Liver (tissue), 9 donors: ENCODE measurements around the gene SARDH. TPM values are rescaled to one million over a fixed set of nuclear protein-coding genes. Genes with fewer than 3 reads are reported as not detected.

Source experiments
- DNase-seq: peaks from one replicate; pipeline ENCODE4 v3.0.0-alpha.2; 2017; ENCODE audit warnings: low spot score
- H3K27ac ChIP-seq, 2 donors: one replicate each; pipeline ENCODE4 v1.7.0; 2013; ENCODE audit warnings: inconsistent platforms in 2 of 2, low read length in 2 of 2, control low read depth in 1 of 2, low read depth in 1 of 2, mild to moderate bottlenecking in 1 of 2
- H3K27me3 ChIP-seq, 4 donors: one replicate each; pipeline versions ENCODE4 v1.6.1 to v1.7.0; 2013; ENCODE audit warnings: low read length in 3 of 4, inconsistent platforms in 1 of 4, mild to moderate bottlenecking in 1 of 4, moderate library complexity in 1 of 4; ENCODE audit not compliant: control insufficient read depth in 4 of 4, insufficient read depth in 4 of 4
- H3K36me3 ChIP-seq, 4 donors: one replicate each; pipeline versions ENCODE4 v1.6.1 to v1.7.0; 2013; ENCODE audit warnings: low read length in 3 of 4, mild to moderate bottlenecking in 3 of 4, low read depth in 1 of 4, moderate library complexity in 1 of 4; ENCODE audit not compliant: control insufficient read depth in 4 of 4, insufficient read depth in 3 of 4
- H3K4me1 ChIP-seq, 4 donors: one replicate each; pipeline versions ENCODE4 v1.6.1 to v1.7.0; 2013; ENCODE audit warnings: low read length in 3 of 4, mild to moderate bottlenecking in 3 of 4, moderate library complexity in 1 of 4; ENCODE audit not compliant: control insufficient read depth in 4 of 4, insufficient read depth in 4 of 4
- H3K4me3 ChIP-seq, 3 donors: one replicate each; pipeline versions ENCODE4 v1.6.1 to v1.7.0; 2013; ENCODE audit warnings: low read length in 3 of 3, control low read depth in 1 of 3, low read depth in 1 of 3, mild to moderate bottlenecking in 1 of 3
- H3K9ac ChIP-seq, 2 donors: one replicate each; pipeline ENCODE4 v1.7.0; 2013; ENCODE audit warnings: low read length in 2 of 2, mild to moderate bottlenecking in 2 of 2, moderate library complexity in 2 of 2, control low read depth in 1 of 2, low read depth in 1 of 2
- H3K9me3 ChIP-seq, 4 donors: one replicate each; pipeline versions ENCODE4 v1.6.1 to v1.7.0; 2013; ENCODE audit warnings: low read length in 3 of 4; ENCODE audit not compliant: control insufficient read depth in 4 of 4
- ATF3 ChIP-seq: IDR thresholded peaks from 2 replicates; pipeline ENCODE4 v1.6.1; 2016; ENCODE audit warnings: antibody characterized with exemption
- CTCF ChIP-seq: fragments of 150-350 bp; IDR thresholded peaks from 2 replicates; pipeline ENCODE4 v1.5.1; 2017; ENCODE audit warnings: improper control_type of control experiment, low read depth, low read length; ENCODE audit not compliant: missing input control
- EGR1 ChIP-seq, 2 donors: IDR thresholded peaks; 2 replicates each; pipeline ENCODE4 v1.6.1; 2016 to 2018; ENCODE audit warnings: antibody characterized with exemption in 2 of 2, low read depth in 2 of 2
- FOXA2 ChIP-seq: IDR thresholded peaks from 2 replicates; pipeline ENCODE4 v1.6.1; 2016; ENCODE audit warnings: antibody characterized with exemption
- HNF4G ChIP-seq: IDR thresholded peaks from 2 replicates; pipeline ENCODE4 v1.6.1; 2016; ENCODE audit warnings: antibody characterized with exemption
- NR2F2 ChIP-seq: IDR thresholded peaks from 2 replicates; pipeline ENCODE4 v1.6.1; 2016; ENCODE audit warnings: antibody characterized with exemption
- RAD21 ChIP-seq, 2 donors: IDR thresholded peaks; 2 replicates each; pipeline ENCODE4 v1.6.1; 2016; ENCODE audit warnings: antibody characterized with exemption in 2 of 2, mild to moderate bottlenecking in 2 of 2
- RXRA ChIP-seq, 2 donors: IDR thresholded peaks; 2 replicates each; pipeline ENCODE4 v1.6.1; 2017 to 2018; ENCODE audit warnings: antibody characterized with exemption in 2 of 2, mild to moderate bottlenecking in 1 of 2
- SP1 ChIP-seq: IDR thresholded peaks from 2 replicates; pipeline ENCODE4 v1.6.1; 2018; ENCODE audit warnings: antibody characterized with exemption, mild to moderate bottlenecking
- TAF1 ChIP-seq: conservative IDR thresholded peaks from 2 replicates; pipeline ENCODE4 v1.6.1; 2016; ENCODE audit warnings: antibody characterized with exemption, mild to moderate bottlenecking
- YY1 ChIP-seq: IDR thresholded peaks from 2 replicates; pipeline ENCODE4 v1.6.1; 2016; ENCODE audit warnings: antibody characterized with exemption, mild to moderate bottlenecking
- ZBTB33 ChIP-seq: IDR thresholded peaks from 2 replicates; pipeline ENCODE4 v1.6.1; 2016; ENCODE audit warnings: antibody characterized with exemption
- WGBS: extraction: QIAGEN DNeasy Blood & Tissue Kit; methylation state at CpG from one replicate; pipeline ENCODE4 v1.1.7; 2013; 5-methylcytosine and 5-hydroxymethylcytosine counted together
- polyA plus RNA-seq, 2 donors: library from polyadenylated mRNA; stranded (reverse) in 1 of 2; unstranded in 1 of 2; fragments of 200-250 nt in 1 of 2; fragments of >200 nt in 1 of 2; fragmentation: Nextera tagmentation in 1 of 2; extraction: Ambion mirVana in 1 of 2; gene quantifications; one replicate each; pipeline versions ENCODE4 v1.2.1 to v1.2.3, GENCODE V29; 2013 to 2015
- total RNA-seq, 2 donors: library from RNA; depleted of rRNA; stranded (reverse); fragments of >200 nt; gene quantifications; one replicate each; pipeline ENCODE4 v1.2.3, GENCODE V29; 2014
- donor health status: healthy.
- donor health status: healthy.
- donor health status: healthy.
- donor health status: healthy.
- donor health status: healthy.

SARDH gene
- total and polyA plus RNA-seq, 4 donors, result 53.7 to 291 (median 63.4) TPM

- Histone ChIP-seq H3K9me3 (no peaks in the 10 kb centered on the region), H3K4me3 (no peak overlapping the region), H3K9ac (no peak overlapping the region), H3K36me3 (peaks cover 5 to 47% (median 17%) of the 10 kb centered on the region in 4 donors), H3K4me1 (no peaks in the 10 kb centered on the region), H3K27ac (no peak overlapping the region), H3K27me3 (no peaks in the 10 kb centered on the region)
- 93% methylated on average over 31 of the region's 31 CpGs for WGBS
- DNase-seq, result no peak
- TF ChIP-seq EGR1 (IDR thresholded peaks at IDR 0.05; ENCODE audit: low read depth in 2 of 2) (no peak), SP1 (no peak), RAD21 (IDR thresholded peaks at IDR 0.05) (no peak), RXRA (IDR thresholded peaks at IDR 0.05) (no peak), ATF3 (no peak), HNF4G (no peak), TAF1 (no peak), FOXA2 (no peak), ZBTB33 (no peak)
Measured at GRCh38 chr9:133672503-133673257, 65.5 kb downstream of the SARDH start.

- Histone ChIP-seq H3K4me1 (no peaks in the 10 kb centered on the region), H3K36me3 (peaks cover 8 to 46% (median 17%) of the 10 kb centered on the region in 4 donors), H3K9me3 (no peaks in the 10 kb centered on the region), H3K9ac (no peak overlapping the region), H3K4me3 (no peak overlapping the region), H3K27ac (no peak overlapping the region), H3K27me3 (no peaks in the 10 kb centered on the region)
- 93% methylated on average over 21 of the region's 21 CpGs for WGBS
- DNase-seq, result no peak
- no peak for TF ChIP-seq RXRA (IDR thresholded peaks at IDR 0.05)
- no peak for TF ChIP-seq NR2F2
- no peak for TF ChIP-seq ZBTB33
- TF ChIP-seq YY1, result no peak
- TF ChIP-seq CTCF, result no peak
- TF ChIP-seq ATF3, result no peak
- TF ChIP-seq RAD21 (IDR thresholded peaks at IDR 0.05), result no peak
Measured at GRCh38 chr9:133671371-133671770, 66.8 kb downstream of the SARDH start.
